Smooth muscle cell (in vitro differentiated cells): Measurements from ENCODE around the gene NEDD9. TPM values are rescaled to one million over a fixed set of nuclear protein-coding genes. Genes with fewer than 3 reads are reported as not detected.

Source experiments
- DNase-seq: peaks from one replicate; lab custom pipeline; 2025; ENCODE audit not compliant: unreplicated experiment; lab: John Stamatoyannopoulos, UW
- H2AFZ ChIP-seq: fragments of 200-600 bp; sonication (generic); 2 replicates; pipeline ENCODE4 v1.6.0; 2016; ENCODE audit warnings: antibody characterized with exemption, low read depth, mild to moderate bottlenecking
- H3F3A ChIP-seq: fragments of 200-600 bp; sonication (generic); 2 replicates; pipeline ENCODE4 v1.6.0; 2017; ENCODE audit warnings: antibody characterized with exemption, low read depth
- H3K27ac ChIP-seq: fragments of 200-600 bp; sonication (generic); 2 replicates; pipeline ENCODE4 v1.5.1; 2016; ENCODE audit warnings: low read depth, mild to moderate bottlenecking
- H3K27me3 ChIP-seq: fragments of 200-600 bp; sonication (generic); 2 replicates; pipeline ENCODE4 v1.6.1; 2016; ENCODE audit warnings: low read depth, mild to moderate bottlenecking
- H3K36me3 ChIP-seq: fragments of 200-600 bp; sonication (generic); 2 replicates; pipeline ENCODE4 v1.5.1; 2016; ENCODE audit warnings: low read depth
- H3K4me1 ChIP-seq: fragments of 200-600 bp; sonication (generic); 2 replicates; pipeline ENCODE4 v1.5.1; 2016; ENCODE audit warnings: low read depth
- H3K4me2 ChIP-seq: fragments of 200-600 bp; sonication (generic); 2 replicates; pipeline ENCODE4 v1.6.0; 2016; ENCODE audit warnings: mild to moderate bottlenecking
- H3K4me3 ChIP-seq: fragments of 200-600 bp; sonication (generic); 2 replicates; pipeline ENCODE4 v1.5.1; 2016; ENCODE audit warnings: mild to moderate bottlenecking
- H3K79me2 ChIP-seq: fragments of 200-600 bp; sonication (generic); 2 replicates; pipeline ENCODE4 v1.6.0; 2016; ENCODE audit warnings: low read depth, mild to moderate bottlenecking
- H3K9ac ChIP-seq: fragments of 200-600 bp; sonication (generic); 2 replicates; pipeline ENCODE4 v1.6.0; 2016; ENCODE audit warnings: low read depth
- H3K9me3 ChIP-seq: fragments of 200-600 bp; sonication (generic); replicated peaks from 2 replicates; pipeline ENCODE4 v1.5.1; 2016; ENCODE audit warnings: low read depth
- H4K20me1 ChIP-seq: fragments of 200-600 bp; sonication (generic); 2 replicates; pipeline ENCODE4 v1.6.0; 2016; ENCODE audit warnings: low read depth
- CTCF ChIP-seq: fragments of 200-600 bp; sonication (generic); IDR thresholded peaks from 2 replicates; pipeline ENCODE4 v1.5.1; 2017; ENCODE audit warnings: borderline replicate concordance, mild to moderate bottlenecking, antibody characterized with exemption; ENCODE audit not compliant: insufficient read depth, poor library complexity, severe bottlenecking
- WGBS: methylation state at CpG from one replicate; pipeline ENCODE4 v1.1.7; 2016; ENCODE audit warnings: low lambda C conversion rate; 5-methylcytosine and 5-hydroxymethylcytosine counted together
- polyA plus RNA-seq: library from polyadenylated mRNA; unstranded; fragments of >200 nt; fragmentation: Nextera tagmentation; extraction: Ambion mirVana; gene quantifications from 2 replicates; pipeline ENCODE4 v1.2.1, GENCODE V29; 2016
- total RNA-seq: library from RNA; depleted of rRNA; stranded (reverse); fragments of >200 nt; gene quantifications from 2 replicates; pipeline ENCODE4 v1.2.3, GENCODE V29; 2014

Gene NEDD9
- total and polyA plus RNA-seq, 2 experiments from 2014 or later: 85.6 to 127 TPM

DNA sequence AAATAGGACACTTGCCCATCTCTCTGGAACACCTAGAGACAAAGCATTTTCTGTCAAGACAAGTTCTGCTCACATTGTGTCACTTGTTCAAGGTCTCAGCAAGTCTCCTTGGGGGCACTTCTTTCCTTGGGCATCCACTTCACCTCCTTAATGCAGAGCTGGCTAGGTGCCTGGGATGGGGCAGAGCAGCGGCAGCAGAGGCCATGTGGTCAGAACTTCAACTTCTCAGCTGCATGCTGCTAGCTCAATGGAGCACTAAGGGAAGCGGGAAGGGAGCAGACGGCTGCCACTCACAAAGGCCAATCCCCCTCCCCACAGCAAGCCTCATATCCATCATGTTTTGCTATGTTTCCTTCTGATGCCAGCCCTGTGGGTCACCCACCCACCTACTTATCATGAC lies 31.5 kb downstream of the NEDD9 start:
- Histone ChIP-seq H3K79me2 (peaks cover 80% of the 10 kb centered on the region), H3K27ac (peak overlapping the region; percentile 99), H3K27me3 (no peaks in the 10 kb centered on the region), H3K4me2 (no peak overlapping the region), H3K4me3 (no peak overlapping the region), H3K9ac (peak overlapping the region; percentile 3), H3K9me3 (no peaks in the 10 kb centered on the region), H3K36me3 (peaks cover 4% of the 10 kb centered on the region), H3F3A (peaks cover 38% of the 10 kb centered on the region), H2AFZ (no peak overlapping the region), H4K20me1 (no peaks in the 10 kb centered on the region), H3K4me1 (peaks cover 60% of the 10 kb centered on the region)
- 64% methylated on average over 3 of the region's 3 CpGs for WGBS
- TF ChIP-seq CTCF: no peak
- DNase-seq: no peak

DNA sequence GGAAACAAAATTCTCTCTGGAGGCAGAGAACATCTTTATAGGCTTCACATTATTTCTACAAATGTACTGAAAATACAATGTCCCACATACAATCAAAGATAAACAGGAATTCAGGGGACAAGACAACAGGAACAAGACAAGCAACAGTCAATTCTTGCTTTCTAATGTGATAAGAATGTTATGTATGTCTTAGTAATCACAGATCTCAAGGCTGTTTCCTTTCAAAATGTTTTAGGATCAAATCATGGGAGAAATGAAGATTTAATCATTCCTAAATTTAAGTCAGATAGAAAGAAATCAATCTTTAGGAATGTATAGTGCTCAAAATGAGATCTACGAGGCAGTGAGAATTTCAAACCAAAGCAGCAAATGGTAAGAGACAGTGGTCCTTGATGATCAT lies 32.1 kb downstream of the NEDD9 start:
- Histone ChIP-seq H3K27me3 (no peaks in the 10 kb centered on the region), H3K4me1 (peaks cover 62% of the 10 kb centered on the region), H2AFZ (no peak overlapping the region), H4K20me1 (no peaks in the 10 kb centered on the region), H3F3A (peaks cover 36% of the 10 kb centered on the region), H3K9ac (no peak overlapping the region), H3K27ac (peak overlapping the region; percentile 99), H3K4me3 (no peak overlapping the region), H3K4me2 (peak overlapping the region; percentile 6), H3K9me3 (no peaks in the 10 kb centered on the region), H3K36me3 (peaks cover 4% of the 10 kb centered on the region), H3K79me2 (peaks cover 80% of the 10 kb centered on the region)
- TF ChIP-seq CTCF: no peak
- WGBS: 91% methylated on average over 1 of the region's 1 CpG
- DNase-seq: no peak

DNA sequence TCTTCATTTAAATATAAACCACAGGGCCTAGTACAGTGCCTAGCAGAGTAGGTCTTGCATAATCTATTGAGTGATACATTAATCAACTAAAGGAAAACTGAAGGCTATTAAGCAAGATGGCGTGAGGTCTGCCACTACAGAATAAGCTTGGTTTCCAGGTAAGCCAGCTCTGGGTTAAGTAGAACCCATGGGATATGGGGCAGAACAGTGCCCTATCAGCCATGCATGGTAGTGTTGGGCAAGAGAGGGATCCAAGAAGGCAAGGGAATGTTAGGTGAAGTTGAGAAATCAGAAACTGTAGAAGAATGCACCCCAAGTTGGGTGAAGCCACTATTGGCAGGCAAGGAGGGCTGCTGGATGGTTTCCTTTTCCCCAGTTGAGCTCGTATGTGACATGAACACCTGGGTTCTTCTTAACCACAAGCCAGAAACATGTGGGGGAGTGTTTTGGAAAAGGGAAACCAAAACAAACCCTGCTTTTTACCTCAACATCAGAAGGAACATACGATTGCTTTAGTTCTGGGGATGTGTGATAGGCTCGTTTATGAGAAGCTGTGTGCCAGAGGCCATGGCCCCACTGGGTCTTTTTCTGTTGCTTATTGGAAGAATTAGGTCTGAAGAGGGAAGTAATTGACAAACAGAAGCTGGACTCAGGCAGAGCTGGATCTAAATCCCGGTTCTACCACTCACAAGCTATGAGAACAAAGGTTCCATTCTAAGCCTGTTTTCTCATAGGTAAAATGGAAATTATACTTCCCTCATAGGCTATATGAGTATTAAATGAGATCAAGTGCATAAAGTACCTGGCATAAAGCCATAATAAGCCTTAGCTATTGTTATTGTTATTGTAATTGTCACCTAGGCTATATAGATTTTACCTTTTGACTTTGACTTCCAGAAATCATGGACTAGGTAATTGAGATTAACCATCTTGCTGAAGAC lies 33.5 kb downstream of the NEDD9 start:
- TF ChIP-seq CTCF: no peak
- no peaks in the 10 kb centered on the region for H3K9me3 ChIP-seq
- 89% methylated on average over 5 of the region's 5 CpGs for WGBS
- peaks cover 73% of the 10 kb centered on the region for H3K4me1 ChIP-seq
- H2AFZ ChIP-seq: no peak overlapping the region
- H3K27me3 ChIP-seq: no peaks in the 10 kb centered on the region
- peak overlapping the region; percentile 97 for H3K27ac ChIP-seq
- no peak overlapping the region for H3K4me3 ChIP-seq
- H4K20me1 ChIP-seq: no peaks in the 10 kb centered on the region
- H3K36me3 ChIP-seq: peaks cover 4% of the 10 kb centered on the region
- peak overlapping the region; percentile 79 for H3K4me2 ChIP-seq
- H3F3A ChIP-seq: peaks cover 45% of the 10 kb centered on the region
- H3K9ac ChIP-seq: no peak overlapping the region
- DNase-seq: no peak
- H3K79me2 ChIP-seq: peaks cover 76% of the 10 kb centered on the region
